NCI-H774 (cell line): Measurements from ENCODE around the gene ANO6.
A peak's percentile ranks its signal among the peaks of the same experiment; 100 is the strongest.

Experiments used
- DNase-seq: peaks from one replicate; lab custom pipeline; 2025; lab: John Stamatoyannopoulos, UW

ANO6 gene

GRCh38 chr12:45212064-45212463 is 3.8 kb upstream of the ANO6 start:
- no peak for DNase-seq

GRCh38 chr12:45213107-45213506 is 2.8 kb upstream of the ANO6 start:
- no peak for DNase-seq

GRCh38 chr12:45214071-45214470 is 1.8 kb upstream of the ANO6 start:
- DNase-seq = no peak

GRCh38 chr12:45214749-45215418 is 1.0 kb upstream of the ANO6 start:
- DNase-seq = no peak

GRCh38 chr12:45216230-45216982 is 511 bp downstream of the ANO6 start:
- DNase-seq = peak; percentile 52

- no peak for DNase-seq
These were observed 1.1 kb downstream of the ANO6 start for GRCh38 chr12:45216983-45217485.

GRCh38 chr12:45217846-45218245 is 2.0 kb downstream of the ANO6 start:
- DNase-seq = no peak

- no peak for DNase-seq
These were observed 3.7 kb downstream of the ANO6 start for GRCh38 chr12:45219621-45220020.

- DNase-seq = no peak
These were observed 4.6 kb downstream of the ANO6 start for GRCh38 chr12:45220363-45220931.

GRCh38 chr12:45220969-45221368 is 5.1 kb downstream of the ANO6 start:
- no peak for DNase-seq

GRCh38 chr12:45223868-45224267 is 8.0 kb downstream of the ANO6 start:
- no peak for DNase-seq

- DNase-seq = no peak
These were observed 8.4 kb downstream of the ANO6 start for GRCh38 chr12:45224311-45224710.

- DNase-seq = no peak
These were observed 10.1 kb downstream of the ANO6 start for GRCh38 chr12:45226021-45226420.

GRCh38 chr12:45227316-45228067 is 11.6 kb downstream of the ANO6 start:
- no peak for DNase-seq

GRCh38 chr12:45231515-45232145 is 15.7 kb downstream of the ANO6 start:
- DNase-seq = no peak

GRCh38 chr12:45232146-45232755 is 16.4 kb downstream of the ANO6 start:
- no peak for DNase-seq

- no peak for DNase-seq
These were observed 17.0 kb downstream of the ANO6 start for GRCh38 chr12:45232756-45233372.

- DNase-seq = no peak
These were observed 18.4 kb downstream of the ANO6 start for GRCh38 chr12:45234139-45234865.

- DNase-seq = no peak
These were observed 19.5 kb downstream of the ANO6 start for GRCh38 chr12:45235087-45236025.
